ENCODE data around the gene CLPSL2. TPM values are rescaled to one million over a fixed set of nuclear protein-coding genes. Genes with fewer than 3 reads are reported as not detected.

The CLPSL2 gene, protein sequence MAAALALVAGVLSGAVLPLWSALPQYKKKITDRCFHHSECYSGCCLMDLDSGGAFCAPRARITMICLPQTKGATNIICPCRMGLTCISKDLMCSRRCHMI
- total RNA-seq: not detected in 2 replicates

GRCh38 chr6:35776364-35777215, at the start of gene CLPSL2:
CLPSL2 (plus strand) TSS chr6:35776598; CDS start chr6:35776619, 21 bp downstream.

DNA sequence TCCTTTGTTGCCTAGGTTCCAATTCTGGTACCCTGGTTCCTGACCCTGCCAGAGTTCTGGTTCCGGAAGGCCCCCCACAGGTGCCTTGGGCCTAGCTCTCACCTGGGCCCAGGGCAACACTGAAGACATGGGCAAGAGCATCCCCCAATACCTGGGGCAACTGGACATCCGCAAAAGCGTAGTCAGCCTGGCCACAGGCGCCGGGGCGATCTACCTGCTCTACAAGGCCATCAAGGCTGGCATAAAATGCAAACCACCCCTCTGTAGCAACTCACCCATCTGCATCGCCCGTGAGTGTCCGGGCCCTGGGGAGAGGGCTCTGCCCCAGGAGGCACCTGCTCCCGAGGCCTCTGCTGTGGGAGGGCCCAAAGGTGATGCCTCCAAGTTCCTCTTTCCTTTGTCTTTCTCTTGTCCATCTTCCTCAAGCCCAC, 39.4 kb upstream of the CLPSL2 start, which contains the start of gene ARMC12:
TSS of gene ARMC12 (plus strand) at position 51 of the 431 bp plus-strand sequence. CDS start at position 128, 77 bp downstream.

GRCh38 chr6:35780719-35781118, 4.3 kb downstream of the CLPSL2 start, which contains the start of gene CLPSL1:
CLPSL1 (plus strand) TSS chr6:35781019; CDS start chr6:35781111, 92 bp downstream.

GRCh38 chr6:35804996-35805736, 28.8 kb downstream of the CLPSL2 start, which contains the start of gene LHFPL5:
LHFPL5 (plus strand) TSS chr6:35805352; CDS start chr6:35805671, 319 bp downstream.

Other genes with a start within 250 kb of the CLPSL2 start
- gene FKBP5, start 87.7 kb upstream of the CLPSL2 start, total RNA-seq: 23.7 and 48.2 TPM in 2 replicates
- 0.09 and 0.19 TPM in 2 replicates for gene ARMC12, start 39.6 kb upstream of the CLPSL2 start, total RNA-seq
- gene CLPSL1, start 4.4 kb downstream of the CLPSL2 start, total RNA-seq: not detected in 2 replicates
- not detected in 2 replicates for gene CLPS, start 20.7 kb downstream of the CLPSL2 start, total RNA-seq
- not detected in 2 replicates for gene LHFPL5, start 28.8 kb downstream of the CLPSL2 start, total RNA-seq
- 64.8 and 68.9 TPM in 2 replicates for gene SRPK1, start 144.5 kb downstream of the CLPSL2 start, total RNA-seq
- gene SLC26A8, start 248.0 kb downstream of the CLPSL2 start, total RNA-seq: not detected in 2 replicates

Data from endothelial cell of coronary artery (primary cell).